VCaP (cell line): ENCODE data around the gene ROBO4.

ENCODE experiments used
- H3K27ac ChIP-seq: fragments of 450-650 bp; 2 replicates; pipeline ENCODE4 v1.5.1; 2017
- CTCF ChIP-seq: fragments of 450-650 bp; conservative IDR thresholded peaks from 2 replicates; pipeline ENCODE4 v1.5.1; 2017; ENCODE audit warnings: mild to moderate bottlenecking, moderate library complexity

ROBO4 gene

DNA sequence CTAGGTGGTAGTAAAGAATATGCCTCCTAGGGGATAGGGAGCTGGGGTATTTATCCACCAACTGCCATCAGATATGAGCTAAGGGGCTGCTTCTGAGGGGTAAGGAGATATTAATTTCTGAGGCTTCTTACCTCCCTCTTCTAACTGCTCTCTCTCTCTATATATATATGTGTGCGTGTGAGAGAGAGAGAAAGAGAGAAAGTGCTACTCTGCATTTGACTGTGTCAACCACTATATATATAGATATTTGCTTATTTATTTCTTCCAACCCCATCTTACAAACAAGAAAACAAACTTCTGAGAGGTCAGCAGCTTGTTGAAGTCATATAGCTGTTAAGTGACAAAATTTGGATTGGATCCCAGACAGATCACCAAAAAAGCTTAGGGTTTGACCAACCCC, 44.0 kb upstream of the ROBO4 start:
- no peak for TF ChIP-seq CTCF
- no peak overlapping the region for H3K27ac ChIP-seq

DNA sequence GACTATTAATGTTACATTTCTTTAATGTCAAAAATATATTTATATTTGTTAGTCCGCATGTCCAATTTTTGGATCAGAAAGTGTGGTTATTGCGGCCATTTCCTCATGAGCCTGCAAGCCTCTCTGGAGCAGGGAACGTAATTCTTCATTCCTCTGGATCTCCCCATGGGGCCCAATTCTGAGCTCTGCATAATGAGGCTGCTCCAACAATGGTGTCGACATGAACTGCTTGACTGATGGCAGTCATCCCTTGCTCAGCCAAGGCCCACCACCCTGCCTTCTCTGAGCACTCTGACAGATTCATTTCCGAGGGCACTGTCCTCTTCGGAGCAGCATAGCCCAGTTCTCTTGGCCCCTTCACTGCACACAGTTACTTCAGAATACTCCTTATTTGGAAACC, 41.3 kb upstream of the ROBO4 start:
- H3K27ac ChIP-seq, result no peak overlapping the region
- TF ChIP-seq CTCF, result no peak

GRCh38 chr11:124938206-124938765, 40.6 kb upstream of the ROBO4 start:
- H3K27ac ChIP-seq, result no peak overlapping the region
- TF ChIP-seq CTCF, result no peak

DNA sequence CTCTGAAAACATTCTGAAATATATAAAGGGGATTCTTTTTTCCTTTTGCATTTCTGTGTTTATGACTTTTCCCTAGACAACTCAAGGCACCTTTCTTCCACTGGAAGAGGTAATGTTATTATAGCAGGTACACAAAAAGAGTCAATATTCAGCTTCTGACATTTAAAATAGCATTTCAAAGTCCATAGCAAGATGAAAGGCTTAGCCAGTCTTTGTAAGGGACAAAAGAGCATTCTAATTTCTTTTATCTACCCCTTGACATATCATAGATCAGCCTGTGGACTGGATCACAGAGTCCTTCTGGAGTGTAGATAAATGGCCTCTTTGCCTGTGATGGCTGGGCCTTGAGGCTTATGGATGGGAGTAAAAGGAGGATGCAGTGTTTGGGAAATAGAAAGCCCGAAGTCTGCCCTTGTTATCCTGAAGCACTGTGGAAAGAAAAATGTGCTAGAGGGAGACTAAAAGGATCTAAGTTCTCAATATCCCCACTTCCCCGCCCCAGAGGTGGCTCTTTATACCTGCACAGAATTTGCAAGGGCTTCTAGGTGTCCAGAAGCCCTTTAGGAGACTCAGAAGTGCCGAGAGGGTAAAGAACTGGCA, 39.8 kb upstream of the ROBO4 start:
- no peak overlapping the region for H3K27ac ChIP-seq
- no peak for TF ChIP-seq CTCF

DNA sequence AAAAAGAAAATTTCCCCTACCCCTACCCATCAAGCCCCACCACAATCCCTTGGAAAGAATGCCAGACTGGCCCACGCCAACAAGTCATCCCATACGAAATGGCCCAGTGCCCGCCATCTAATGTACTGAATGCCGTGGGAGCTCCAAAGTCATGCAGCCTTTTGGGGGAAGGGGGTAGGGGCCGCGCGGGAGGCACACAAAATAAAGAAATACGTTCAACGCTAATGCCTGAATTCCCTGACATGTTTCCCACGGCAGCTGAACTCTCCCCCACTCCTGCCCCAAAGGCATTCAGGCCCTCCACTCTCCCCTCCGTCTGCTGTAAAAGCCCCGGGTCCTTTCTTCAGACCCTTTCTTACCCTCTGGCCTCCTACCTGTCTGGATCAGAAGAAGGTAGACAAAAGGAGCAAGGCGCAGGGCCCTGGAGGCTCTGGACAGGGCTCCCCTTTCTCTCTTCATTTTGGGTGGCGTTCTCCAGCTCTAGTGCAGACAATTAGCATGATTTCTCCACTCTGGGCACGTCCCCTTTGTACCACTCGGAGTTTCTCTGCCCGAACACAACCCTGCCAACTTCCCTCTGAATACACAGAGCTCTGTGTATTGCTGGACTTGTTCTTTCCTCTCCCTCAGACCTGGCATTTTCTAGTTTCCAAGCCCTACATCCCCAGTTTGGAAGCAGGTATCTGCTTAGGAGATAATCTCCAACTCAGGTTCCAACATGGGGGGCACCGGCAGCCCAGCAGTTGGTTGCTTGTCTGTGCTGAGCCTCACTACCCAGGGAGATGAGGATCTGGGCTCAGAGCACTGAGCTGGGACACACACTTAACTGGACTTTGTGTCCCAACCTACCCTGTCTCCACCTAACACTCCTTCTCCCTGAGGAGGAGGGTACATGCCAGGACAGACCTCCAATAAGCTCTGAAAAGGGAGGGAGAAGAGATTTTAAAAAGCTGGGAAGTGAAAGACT, 38.2 kb upstream of the ROBO4 start, which contains the start of gene HEPACAM:
Gene HEPACAM (minus strand): TSS at position 500 of the 967 bp plus-strand sequence. CDS start 41 bp downstream, at position 459.
- no peak for TF ChIP-seq CTCF
- H3K27ac ChIP-seq, result no peak within 1 kb of the TSS

DNA sequence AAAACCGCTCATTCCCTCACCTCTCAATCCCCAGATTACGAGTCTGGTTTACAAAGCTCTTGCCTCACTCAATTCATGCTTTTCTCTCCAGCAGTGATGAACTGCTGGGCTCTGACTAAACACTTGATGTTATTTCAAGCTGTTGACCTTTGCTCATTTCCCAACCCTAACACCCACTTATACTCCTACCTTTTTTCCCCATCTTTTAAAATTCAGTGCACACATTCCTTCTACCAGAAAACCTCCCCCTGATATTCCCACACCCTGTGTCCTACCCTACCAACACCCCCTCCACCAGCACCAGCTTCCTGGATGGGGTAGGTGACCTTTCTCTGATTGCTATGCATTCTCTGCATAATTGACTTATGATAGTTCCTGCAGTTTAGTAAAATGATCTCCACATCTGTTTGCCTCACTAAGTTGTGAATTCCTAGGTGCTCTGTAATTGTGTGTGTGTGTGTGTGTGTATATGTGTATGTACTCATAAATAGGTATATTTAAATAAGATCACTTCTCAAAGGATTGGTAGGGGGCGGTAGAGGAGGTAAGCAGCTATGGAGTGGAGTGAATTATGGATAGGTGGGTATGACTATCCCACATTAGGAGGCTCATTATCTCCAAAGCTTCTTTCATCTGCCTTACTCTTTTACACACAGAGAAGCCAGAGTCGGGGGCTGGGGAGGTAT, 37.3 kb upstream of the ROBO4 start:
- no peak overlapping the region for H3K27ac ChIP-seq
- TF ChIP-seq CTCF, result no peak

DNA sequence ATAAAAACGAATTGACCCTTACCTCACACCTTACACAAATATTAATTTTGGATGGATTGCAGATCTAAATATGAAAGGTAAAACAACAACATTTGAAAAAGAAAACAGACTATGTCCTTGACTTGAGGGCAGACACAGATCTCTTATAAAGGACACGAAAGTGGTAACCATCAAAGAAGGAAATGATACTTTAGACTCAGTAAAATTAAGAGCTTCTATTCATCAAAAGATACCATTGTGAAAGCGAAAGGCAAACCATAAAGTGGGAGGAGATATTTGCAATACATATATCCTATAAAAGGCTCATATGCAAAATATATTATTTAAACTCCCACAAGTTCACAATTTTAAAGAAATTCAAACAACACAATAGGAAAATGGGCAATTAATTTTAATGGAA, 33.1 kb upstream of the ROBO4 start:
- no peak for TF ChIP-seq CTCF
- H3K27ac ChIP-seq, result peak overlapping the region; percentile 26
